Stomach smooth muscle (tissue), 2 donors: ENCODE measurements around the gene FAM20C.

ENCODE experiments used
- H3K27ac ChIP-seq: one replicate; pipeline ENCODE4 v1.7.0; 2013; ENCODE audit warnings: mild to moderate bottlenecking, low read length, inconsistent platforms
- H3K27me3 ChIP-seq, 2 donors: one replicate each; pipeline ENCODE4 v1.7.0; 2013; ENCODE audit warnings: low read length in 2 of 2; ENCODE audit not compliant: insufficient read depth in 2 of 2, control insufficient read depth in 1 of 2
- H3K36me3 ChIP-seq, 2 donors: one replicate each; pipeline ENCODE4 v1.7.0; 2013; ENCODE audit warnings: low read length in 2 of 2; ENCODE audit not compliant: control insufficient read depth in 2 of 2, insufficient read depth in 2 of 2
- H3K4me1 ChIP-seq: one replicate; pipeline ENCODE4 v1.7.0; 2013; ENCODE audit warnings: low read length; ENCODE audit not compliant: control insufficient read depth, insufficient read depth
- H3K4me3 ChIP-seq, 2 donors: one replicate each; pipeline ENCODE4 v1.7.0; 2013; ENCODE audit warnings: low read length in 2 of 2
- H3K9ac ChIP-seq, 2 donors: one replicate each; pipeline ENCODE4 v1.7.0; 2013; ENCODE audit warnings: low read length in 2 of 2, mild to moderate bottlenecking in 1 of 2
- H3K9me3 ChIP-seq, 2 donors: one replicate each; pipeline ENCODE4 v1.7.0; 2013; ENCODE audit warnings: low read length in 2 of 2; ENCODE audit not compliant: control insufficient read depth in 2 of 2
- donor health status: healthy.
- donor health status: Pancreatic carcinoma.

Gene FAM20C

DNA sequence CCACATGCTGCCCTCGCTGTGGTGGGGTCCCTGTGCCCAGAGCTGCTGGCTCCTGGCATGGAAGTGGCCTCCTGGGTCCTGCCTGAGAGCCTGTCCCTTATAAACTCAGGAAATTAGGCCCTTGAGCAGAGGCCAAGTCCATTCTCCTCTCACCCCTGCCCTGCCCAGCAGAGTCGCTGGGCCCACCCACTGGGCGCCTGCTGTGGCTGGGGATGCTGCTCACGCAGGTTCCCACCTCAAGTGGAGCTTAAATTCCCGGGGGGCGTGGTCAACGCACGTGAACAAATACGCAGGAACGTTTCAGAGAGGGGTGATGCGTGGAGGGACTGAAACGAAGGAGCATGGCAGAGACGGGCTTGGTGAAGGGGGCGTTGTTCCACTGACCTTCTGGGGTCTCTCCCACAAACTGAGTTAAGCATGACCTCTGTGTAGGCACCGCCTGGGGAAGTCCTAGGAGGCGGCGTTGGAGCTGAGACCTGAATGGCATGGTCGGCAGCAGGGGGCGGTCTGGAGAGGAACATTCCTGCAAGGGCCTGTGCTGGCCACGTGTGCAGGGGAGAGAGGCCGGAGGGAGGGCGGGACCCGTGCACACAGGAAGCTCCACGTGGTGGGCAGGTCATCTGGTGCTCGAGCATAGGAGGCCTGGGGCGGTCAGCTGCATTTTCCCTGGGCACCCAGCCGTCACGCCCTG is 27.9 kb downstream of the FAM20C start:
- Histone ChIP-seq H3K4me3 (no peak overlapping the region), H3K4me1 (peaks cover 62% of the 10 kb centered on the region)

GRCh38 chr7:221978-222715 is 29.8 kb downstream of the FAM20C start:
- Histone ChIP-seq H3K4me1 (peaks cover 68% of the 10 kb centered on the region), H3K9me3 (no peaks in the 10 kb centered on the region), H3K4me3 (no peak overlapping the region), H3K36me3 (peaks cover 0 to 4% of the 10 kb centered on the region in 2 donors), H3K27me3 (no peaks in the 10 kb centered on the region), H3K27ac (no peak overlapping the region), H3K9ac (no peak overlapping the region)

More for the DNA sequence above, 27.9 kb downstream of the FAM20C start:
- Histone ChIP-seq H3K36me3 (no peaks in the 10 kb centered on the region), H3K9ac (no peak overlapping the region), H3K27me3 (no peaks in the 10 kb centered on the region), H3K27ac (peak overlapping the region; percentile 18), H3K9me3 (no peaks in the 10 kb centered on the region)

DNA sequence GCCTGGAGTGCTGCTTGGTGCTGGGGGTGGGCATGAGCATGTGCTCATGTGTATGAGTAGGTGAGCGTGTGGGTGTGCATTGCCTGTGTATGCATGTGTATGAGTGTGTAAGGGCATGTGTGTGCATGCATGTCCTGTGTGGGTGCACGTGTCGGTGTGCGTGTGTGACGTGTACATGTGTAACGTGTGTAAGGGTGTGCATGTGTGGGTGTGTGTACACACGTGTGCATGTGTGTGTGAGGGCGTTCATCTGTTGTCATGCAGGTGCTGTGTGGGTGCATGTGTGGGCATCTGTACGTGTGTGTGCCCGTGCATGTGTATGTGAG is 30.3 kb downstream of the FAM20C start:
- peaks cover 69% of the 10 kb centered on the region for H3K4me1 ChIP-seq
- no peak overlapping the region for H3K4me3 ChIP-seq
- peaks cover 0 to 4% of the 10 kb centered on the region in 2 donors for H3K36me3 ChIP-seq
- no peaks in the 10 kb centered on the region for H3K9me3 ChIP-seq
- no peaks in the 10 kb centered on the region for H3K27me3 ChIP-seq
- no peak overlapping the region for H3K27ac ChIP-seq
- H3K9ac ChIP-seq: no peak overlapping the region

DNA sequence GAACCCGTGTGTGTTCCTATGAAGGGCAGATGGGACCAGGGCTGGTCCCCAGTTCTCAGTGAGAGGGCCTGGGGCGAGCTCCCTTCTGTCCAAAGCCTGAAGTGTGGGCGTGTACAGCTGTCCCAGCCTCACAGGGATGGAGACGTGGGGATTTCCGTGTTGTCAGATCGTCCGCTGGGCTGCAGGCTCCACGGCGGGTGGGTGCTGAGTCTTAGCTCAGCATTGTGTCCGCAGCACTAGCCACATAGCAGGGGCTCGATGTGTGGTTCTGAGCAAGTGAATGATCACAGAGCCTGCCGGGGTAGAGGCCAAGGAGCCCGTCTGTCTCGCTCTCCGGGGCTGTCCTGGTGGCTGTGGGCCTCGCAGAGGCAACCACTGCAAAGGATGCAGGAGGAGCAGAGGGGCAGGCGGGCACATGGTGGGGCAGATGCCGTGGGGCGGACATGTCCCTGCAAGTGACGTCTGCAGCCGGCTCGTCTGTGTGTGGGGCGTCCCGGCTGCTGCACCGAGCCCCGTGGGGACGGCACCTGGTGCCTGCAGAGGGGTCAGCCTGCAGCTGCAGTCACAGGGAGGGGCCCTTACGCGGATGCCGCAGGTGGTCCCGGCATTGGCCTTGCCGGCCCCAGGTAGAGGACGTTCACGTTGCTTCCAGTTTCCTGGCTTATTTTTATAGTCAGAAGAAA is 30.9 kb downstream of the FAM20C start:
- H3K27me3 ChIP-seq: no peaks in the 10 kb centered on the region
- H3K9ac ChIP-seq: no peak overlapping the region
- peaks cover 70% of the 10 kb centered on the region for H3K4me1 ChIP-seq
- H3K9me3 ChIP-seq: no peaks in the 10 kb centered on the region
- H3K4me3 ChIP-seq: no peak overlapping the region
- H3K27ac ChIP-seq: no peak overlapping the region
- H3K36me3 ChIP-seq: peaks cover 0 to 4% of the 10 kb centered on the region in 2 donors

- Histone ChIP-seq H3K9me3 (no peaks in the 10 kb centered on the region), H3K27ac (no peak overlapping the region), H3K36me3 (peaks cover 0 to 4% of the 10 kb centered on the region in 2 donors), H3K4me1 (peaks cover 70% of the 10 kb centered on the region), H3K9ac (no peak overlapping the region), H3K27me3 (no peaks in the 10 kb centered on the region), H3K4me3 (no peak overlapping the region)
These were observed 31.5 kb downstream of the FAM20C start for GRCh38 chr7:223861-224260.

- Histone ChIP-seq H3K4me1 (peaks cover 73% of the 10 kb centered on the region), H3K36me3 (peaks cover 0 to 4% of the 10 kb centered on the region in 2 donors), H3K9ac (no peak overlapping the region), H3K27ac (peak overlapping the region; percentile 18), H3K9me3 (no peaks in the 10 kb centered on the region), H3K4me3 (no peak overlapping the region), H3K27me3 (no peaks in the 10 kb centered on the region)
These were observed 34.0 kb downstream of the FAM20C start for GRCh38 chr7:226281-226895.

DNA sequence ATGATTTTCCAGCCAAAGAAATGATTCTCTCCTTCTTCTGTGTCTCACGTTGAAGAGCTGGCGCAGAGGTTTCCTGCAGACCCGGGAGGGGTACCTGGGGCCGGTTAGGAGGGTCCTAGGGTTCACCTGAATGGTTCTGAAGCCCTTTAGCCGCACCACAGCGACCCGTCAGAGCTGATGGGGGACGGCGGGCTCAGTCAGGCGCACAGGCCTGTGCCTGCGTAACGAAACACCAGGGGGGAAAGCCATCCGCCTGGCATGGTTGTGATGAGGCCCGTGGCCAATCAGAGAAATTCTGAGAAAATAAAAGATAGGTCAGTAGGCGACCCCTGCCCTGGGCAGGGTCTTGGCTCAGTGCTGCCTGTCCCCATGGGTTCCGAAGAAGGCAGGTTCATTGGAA is 35.6 kb downstream of the FAM20C start:
- Histone ChIP-seq H3K27me3 (no peaks in the 10 kb centered on the region), H3K9ac (peak overlapping the region; percentile 36 to 83), H3K4me3 (peak overlapping the region in 1 of 2 donors; percentile 35), H3K27ac (peak overlapping the region; percentile 92), H3K4me1 (peaks cover 76% of the 10 kb centered on the region), H3K36me3 (peaks cover 0 to 4% of the 10 kb centered on the region in 2 donors), H3K9me3 (no peaks in the 10 kb centered on the region)

GRCh38 chr7:228610-229009 is 36.2 kb downstream of the FAM20C start:
- Histone ChIP-seq H3K27ac (peak overlapping the region; percentile 92), H3K9ac (peak overlapping the region; percentile 21 to 83), H3K4me1 (peaks cover 76% of the 10 kb centered on the region), H3K9me3 (no peaks in the 10 kb centered on the region), H3K4me3 (peak overlapping the region; percentile 35 to 52), H3K27me3 (no peaks in the 10 kb centered on the region), H3K36me3 (peaks cover 0 to 4% of the 10 kb centered on the region in 2 donors)

- H3K4me1 ChIP-seq: peaks cover 83% of the 10 kb centered on the region
- peak overlapping the region; percentile 92 for H3K27ac ChIP-seq
- no peaks in the 10 kb centered on the region for H3K27me3 ChIP-seq
- peak overlapping the region in 1 of 2 donors; percentile 52 for H3K4me3 ChIP-seq
- H3K36me3 ChIP-seq: peaks cover 0 to 4% of the 10 kb centered on the region in 2 donors
- H3K9me3 ChIP-seq: no peaks in the 10 kb centered on the region
- peak overlapping the region; percentile 5 to 83 for H3K9ac ChIP-seq
These were observed 37.0 kb downstream of the FAM20C start for GRCh38 chr7:229184-229964.

GRCh38 chr7:230274-230673 is 37.9 kb downstream of the FAM20C start:
- Histone ChIP-seq H3K4me3 (no peak overlapping the region), H3K9me3 (no peaks in the 10 kb centered on the region), H3K36me3 (peaks cover 0 to 4% of the 10 kb centered on the region in 2 donors), H3K9ac (peak overlapping the region in 1 of 2 donors; percentile 63), H3K27me3 (no peaks in the 10 kb centered on the region), H3K4me1 (peaks cover 92% of the 10 kb centered on the region), H3K27ac (peak overlapping the region; percentile 92)
